ENCODE results near the gene UBE3D. TPM values are rescaled to one million over a fixed set of nuclear protein-coding genes. Genes with fewer than 3 reads are reported as not detected.

Gene UBE3D
- polyA plus RNA-seq, 3 donors, result 8.1 to 9.2 (median 8.3) TPM

- no peak for DNase-seq (ENCODE audit: extremely low read depth in 1 of 11, low read depth in 9 of 11, low spot score in 4 of 11)
Measured at GRCh38 chr6:82995066-82995465, 70.6 kb downstream of the UBE3D start.

- DNase-seq (ENCODE audit: extremely low read depth in 1 of 11, low read depth in 9 of 11, low spot score in 4 of 11), result no peak
Measured at GRCh38 chr6:82989736-82990290, 75.8 kb downstream of the UBE3D start.

- DNase-seq (ENCODE audit: extremely low read depth in 1 of 11, low read depth in 9 of 11, low spot score in 4 of 11), result peak in 9 of 11 donors; percentile 2 to 20 (median 13)
Measured at GRCh38 chr6:82988930-82989351, 76.7 kb downstream of the UBE3D start.

GRCh38 chr6:82987951-82988350 lies 77.7 kb downstream of the UBE3D start:
- no peak for DNase-seq (ENCODE audit: extremely low read depth in 1 of 11, low read depth in 9 of 11, low spot score in 4 of 11)

GRCh38 chr6:82987416-82987815 lies 78.2 kb downstream of the UBE3D start:
- DNase-seq (ENCODE audit: extremely low read depth in 1 of 11, low read depth in 9 of 11, low spot score in 4 of 11), result no peak

- no peak for DNase-seq (ENCODE audit: extremely low read depth in 1 of 11, low read depth in 9 of 11, low spot score in 4 of 11)
Measured at GRCh38 chr6:82984720-82985119, 80.9 kb downstream of the UBE3D start.

- no peak for DNase-seq (ENCODE audit: extremely low read depth in 1 of 11, low read depth in 9 of 11, low spot score in 4 of 11)
Measured at GRCh38 chr6:82980086-82980485, 85.6 kb downstream of the UBE3D start.

GRCh38 chr6:82979657-82980056 lies 86.0 kb downstream of the UBE3D start:
- no peak for DNase-seq (ENCODE audit: extremely low read depth in 1 of 11, low read depth in 9 of 11, low spot score in 4 of 11)

- DNase-seq (ENCODE audit: extremely low read depth in 1 of 11, low read depth in 9 of 11, low spot score in 4 of 11), result no peak
Measured at GRCh38 chr6:82978362-82978945, 87.2 kb downstream of the UBE3D start.

GRCh38 chr6:82976179-82976578 lies 89.5 kb downstream of the UBE3D start:
- DNase-seq (ENCODE audit: extremely low read depth in 1 of 11, low read depth in 9 of 11, low spot score in 4 of 11), result no peak

GRCh38 chr6:82971877-82972460 lies 93.7 kb downstream of the UBE3D start:
- DNase-seq (ENCODE audit: extremely low read depth in 1 of 11, low read depth in 9 of 11, low spot score in 4 of 11), result no peak

GRCh38 chr6:82970839-82971238 lies 94.8 kb downstream of the UBE3D start:
- DNase-seq (ENCODE audit: extremely low read depth in 1 of 11, low read depth in 9 of 11, low spot score in 4 of 11), result no peak

GRCh38 chr6:82968708-82969107 lies 96.9 kb downstream of the UBE3D start:
- DNase-seq (ENCODE audit: extremely low read depth in 1 of 11, low read depth in 9 of 11, low spot score in 4 of 11), result no peak

GRCh38 chr6:82963191-82963925 lies 102.3 kb downstream of the UBE3D start:
- DNase-seq (ENCODE audit: extremely low read depth in 1 of 11, low read depth in 9 of 11, low spot score in 4 of 11), result no peak

GRCh38 chr6:82959385-82959941 lies 106.2 kb downstream of the UBE3D start:
- DNase-seq (ENCODE audit: extremely low read depth in 1 of 11, low read depth in 9 of 11, low spot score in 4 of 11), result no peak

- no peak for DNase-seq (ENCODE audit: extremely low read depth in 1 of 11, low read depth in 9 of 11, low spot score in 4 of 11)
Measured at GRCh38 chr6:82958551-82958950, 107.1 kb downstream of the UBE3D start.

- no peak for DNase-seq (ENCODE audit: extremely low read depth in 1 of 11, low read depth in 9 of 11, low spot score in 4 of 11)
Measured at GRCh38 chr6:82957868-82958245, 107.8 kb downstream of the UBE3D start.

GRCh38 chr6:82957171-82957867 lies 108.3 kb downstream of the UBE3D start:
- peak in 10 of 11 donors; percentile 24 to 59 (median 42) for DNase-seq (ENCODE audit: extremely low read depth in 1 of 11, low read depth in 9 of 11, low spot score in 4 of 11)

- no peak for DNase-seq (ENCODE audit: extremely low read depth in 1 of 11, low read depth in 9 of 11, low spot score in 4 of 11)
Measured at GRCh38 chr6:82955841-82956240, 109.8 kb downstream of the UBE3D start.

All from renal cortex interstitium (tissue), 11 donors.